Duodenal mucosa (tissue), 2 donors: ENCODE results near the gene ATP5PO.
"Not testable (repeated sequence)": the region's sequence is repeated elsewhere in the genome, so short reads cannot be mapped to it uniquely, and the experiment has no call there.

Experiments used
- H3K27ac ChIP-seq: one replicate; pipeline ENCODE4 v1.7.0; 2013; ENCODE audit warnings: low read depth, low read length
- H3K27me3 ChIP-seq, 2 donors: one replicate each; pipeline ENCODE4 v1.7.0; 2013; ENCODE audit warnings: low read length in 2 of 2, control low read depth in 1 of 2; ENCODE audit not compliant: insufficient read depth in 2 of 2, control insufficient read depth in 1 of 2
- H3K36me3 ChIP-seq, 2 donors: one replicate each; pipeline ENCODE4 v1.7.0; 2013; ENCODE audit warnings: low read length in 2 of 2, control low read depth in 1 of 2; ENCODE audit not compliant: insufficient read depth in 2 of 2, control insufficient read depth in 1 of 2
- H3K4me1 ChIP-seq, 2 donors: one replicate each; pipeline ENCODE4 v1.7.0; 2013; ENCODE audit warnings: low read length in 2 of 2, control low read depth in 1 of 2; ENCODE audit not compliant: insufficient read depth in 2 of 2, control insufficient read depth in 1 of 2
- H3K4me3 ChIP-seq, 2 donors: one replicate each; pipeline ENCODE4 v1.7.0; 2013; ENCODE audit warnings: low read length in 2 of 2, low read depth in 1 of 2
- H3K9ac ChIP-seq, 2 donors: one replicate each; pipeline ENCODE4 v1.7.0; 2013; ENCODE audit warnings: low read length in 2 of 2, low read depth in 1 of 2
- H3K9me3 ChIP-seq, 2 donors: one replicate each; pipeline ENCODE4 v1.7.0; 2013; ENCODE audit warnings: low read length in 2 of 2, control low read depth in 1 of 2; ENCODE audit not compliant: control insufficient read depth in 1 of 2

ATP5PO gene

GRCh38 chr21:33940164-33940880 lies 24.7 kb upstream of the ATP5PO start:
- H3K9ac ChIP-seq: peak overlapping the region in 1 of 2 donors; percentile 11
- no peak overlapping the region for H3K4me3 ChIP-seq
- no peak overlapping the region for H3K27ac ChIP-seq
- no peaks in the 10 kb centered on the region for H3K27me3 ChIP-seq
- peaks cover 0 to 3% of the 10 kb centered on the region in 2 donors for H3K9me3 ChIP-seq
- peaks cover 0 to 5% of the 10 kb centered on the region in 2 donors for H3K4me1 ChIP-seq
- no peaks in the 10 kb centered on the region for H3K36me3 ChIP-seq

DNA sequence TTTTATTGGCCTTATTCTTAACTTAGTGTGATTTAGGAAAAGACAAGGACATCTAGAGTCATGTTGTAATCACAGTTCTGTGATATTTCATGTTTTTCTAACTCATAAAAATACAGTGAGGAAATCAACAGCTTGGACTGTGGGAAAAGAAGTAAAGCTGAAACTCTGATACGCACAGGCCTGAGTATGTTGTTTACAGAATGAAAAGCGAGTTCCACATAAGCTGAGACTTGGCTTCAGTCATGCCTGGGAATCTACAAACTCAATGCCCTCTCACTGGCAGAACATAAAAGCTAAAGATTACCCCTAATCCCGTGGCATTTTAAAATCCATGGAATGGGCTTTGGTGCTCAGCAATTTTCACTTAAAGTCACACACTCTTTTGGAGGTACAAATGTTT lies 23.6 kb upstream of the ATP5PO start:
- H3K9me3 ChIP-seq: peaks cover 0 to 3% of the 10 kb centered on the region in 2 donors
- no peaks in the 10 kb centered on the region for H3K27me3 ChIP-seq
- no peak overlapping the region for H3K4me3 ChIP-seq
- peaks cover 0 to 5% of the 10 kb centered on the region in 2 donors for H3K4me1 ChIP-seq
- no peak overlapping the region for H3K9ac ChIP-seq
- no peaks in the 10 kb centered on the region for H3K36me3 ChIP-seq
- H3K27ac ChIP-seq: no peak overlapping the region

DNA sequence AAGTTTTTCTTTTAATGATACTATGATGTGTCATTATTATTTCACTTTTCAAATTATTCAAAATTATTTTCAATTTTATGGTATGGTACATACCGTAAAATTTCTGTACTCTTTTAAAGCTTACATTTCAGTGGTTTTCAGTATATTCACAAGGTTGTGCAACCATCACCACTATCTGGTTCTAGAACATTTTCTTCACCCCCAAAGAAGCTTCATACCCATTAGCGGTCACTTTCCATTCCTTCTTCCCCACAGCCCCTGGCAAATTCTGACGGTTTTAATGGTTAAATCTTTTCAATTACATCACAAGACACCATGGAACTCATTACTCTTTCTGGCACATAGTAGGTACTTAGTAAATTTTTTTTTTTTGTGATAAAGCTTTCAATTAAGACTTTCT lies 22.8 kb upstream of the ATP5PO start:
- no peak overlapping the region for H3K9ac ChIP-seq
- no peaks in the 10 kb centered on the region for H3K27me3 ChIP-seq
- no peaks in the 10 kb centered on the region for H3K36me3 ChIP-seq
- no peaks in the 10 kb centered on the region for H3K9me3 ChIP-seq
- no peak overlapping the region for H3K4me3 ChIP-seq
- peaks cover 0 to 5% of the 10 kb centered on the region in 2 donors for H3K4me1 ChIP-seq
- H3K27ac ChIP-seq: no peak overlapping the region

GRCh38 chr21:33937931-33938339 lies 22.3 kb upstream of the ATP5PO start:
- Histone ChIP-seq H3K9me3 (no peaks in the 10 kb centered on the region), H3K36me3 (no peaks in the 10 kb centered on the region), H3K4me1 (peaks cover 0 to 5% of the 10 kb centered on the region in 2 donors), H3K27ac (no peak overlapping the region), H3K9ac (no peak overlapping the region), H3K27me3 (no peaks in the 10 kb centered on the region), H3K4me3 (no peak overlapping the region)

DNA sequence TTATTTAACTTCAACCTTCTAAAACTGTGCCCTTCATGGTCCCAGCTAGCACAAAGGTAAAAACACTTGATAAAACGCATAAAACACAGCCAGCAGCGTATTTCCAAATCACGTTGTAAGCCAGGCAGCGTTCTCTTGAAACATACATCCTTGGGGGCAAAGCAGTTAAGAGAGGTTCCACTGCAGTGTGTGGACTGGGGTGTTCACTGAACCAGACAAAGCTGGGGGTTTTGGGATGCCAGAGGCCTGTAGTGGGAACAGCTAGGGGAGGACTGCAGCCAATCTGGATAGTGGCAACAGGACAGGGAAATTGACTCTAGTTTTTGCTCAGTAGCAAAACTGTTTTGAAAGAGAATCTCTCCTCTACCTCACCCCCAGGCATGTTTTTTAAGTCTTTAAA lies 21.5 kb upstream of the ATP5PO start:
- no peaks in the 10 kb centered on the region for H3K36me3 ChIP-seq
- H3K9ac ChIP-seq: no peak overlapping the region
- no peaks in the 10 kb centered on the region for H3K9me3 ChIP-seq
- H3K4me3 ChIP-seq: no peak overlapping the region
- H3K4me1 ChIP-seq: peaks cover 4 to 9% of the 10 kb centered on the region in 2 donors
- H3K27ac ChIP-seq: no peak overlapping the region
- no peaks in the 10 kb centered on the region for H3K27me3 ChIP-seq

- Histone ChIP-seq H3K4me3 (no peak overlapping the region), H3K9me3 (no peaks in the 10 kb centered on the region), H3K4me1 (peaks cover 7 to 11% of the 10 kb centered on the region in 2 donors), H3K36me3 (no peaks in the 10 kb centered on the region), H3K27me3 (no peaks in the 10 kb centered on the region), H3K27ac (no peak overlapping the region), H3K9ac (no peak overlapping the region)
These were observed 20.9 kb upstream of the ATP5PO start for GRCh38 chr21:33936301-33937038.

DNA sequence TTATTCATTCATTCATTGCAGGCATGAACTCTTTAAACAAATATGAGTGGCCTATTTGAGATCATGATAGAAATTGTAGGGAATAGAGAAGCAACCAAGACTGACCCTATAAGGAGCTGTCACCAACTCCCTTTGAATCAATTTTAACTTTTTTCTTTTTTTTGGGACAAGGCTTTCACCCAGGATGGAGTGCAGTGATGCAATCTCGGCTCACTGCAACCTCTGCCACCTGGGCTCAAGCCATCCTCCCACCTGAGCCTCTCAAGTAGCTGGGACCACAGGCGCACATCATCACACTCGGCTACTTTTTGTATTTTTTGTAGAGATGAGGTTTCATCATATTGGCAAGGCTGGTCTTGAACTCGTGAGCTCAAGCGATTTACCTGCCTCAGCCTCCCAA lies 17.1 kb upstream of the ATP5PO start:
- H3K9ac ChIP-seq: peak overlapping the region in 1 of 2 donors; percentile 74

DNA sequence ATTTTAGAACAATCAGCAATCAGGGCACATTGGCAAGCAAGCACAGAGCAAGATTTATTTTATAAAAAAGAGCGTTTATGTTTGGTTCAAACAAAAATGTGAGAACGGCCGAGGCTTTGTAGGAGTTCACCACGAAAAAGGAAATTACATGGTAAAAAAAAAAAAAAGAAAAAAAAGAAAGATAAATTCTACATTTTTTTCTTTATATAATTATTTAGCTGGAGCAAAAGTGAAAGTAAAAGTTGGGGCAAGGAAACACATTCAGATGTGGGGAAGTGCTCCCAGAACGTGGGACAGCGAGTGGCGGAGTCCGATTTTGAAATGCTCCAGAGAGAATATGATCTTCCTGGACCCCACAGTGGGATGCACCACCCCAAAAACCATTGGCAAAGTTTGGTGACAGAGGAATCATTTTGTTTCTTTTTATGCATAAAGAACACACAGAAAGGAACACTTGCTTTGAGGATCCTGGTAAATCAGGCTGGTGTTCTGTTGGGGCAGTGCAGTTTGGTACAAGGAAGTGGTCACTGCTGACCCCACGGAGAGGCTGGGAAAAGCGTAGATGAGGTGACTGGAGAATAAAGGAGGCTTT lies 16.3 kb upstream of the ATP5PO start:
- Histone ChIP-seq H3K4me3 (peak overlapping the region; percentile 79 to 83), H3K27ac (no peak overlapping the region), H3K27me3 (no peaks in the 10 kb centered on the region), H3K9me3 (no peaks in the 10 kb centered on the region), H3K4me1 (peaks cover 7 to 8% of the 10 kb centered on the region in 2 donors), H3K9ac (peak overlapping the region; percentile 49 to 74), H3K36me3 (no peaks in the 10 kb centered on the region)

More for the DNA sequence above, 17.1 kb upstream of the ATP5PO start:
- Histone ChIP-seq H3K9me3 (no peaks in the 10 kb centered on the region), H3K27me3 (no peaks in the 10 kb centered on the region), H3K4me1 (peaks cover 7 to 11% of the 10 kb centered on the region in 2 donors), H3K27ac (no peak overlapping the region), H3K4me3 (peak overlapping the region; percentile 79 to 83), H3K36me3 (no peaks in the 10 kb centered on the region)

DNA sequence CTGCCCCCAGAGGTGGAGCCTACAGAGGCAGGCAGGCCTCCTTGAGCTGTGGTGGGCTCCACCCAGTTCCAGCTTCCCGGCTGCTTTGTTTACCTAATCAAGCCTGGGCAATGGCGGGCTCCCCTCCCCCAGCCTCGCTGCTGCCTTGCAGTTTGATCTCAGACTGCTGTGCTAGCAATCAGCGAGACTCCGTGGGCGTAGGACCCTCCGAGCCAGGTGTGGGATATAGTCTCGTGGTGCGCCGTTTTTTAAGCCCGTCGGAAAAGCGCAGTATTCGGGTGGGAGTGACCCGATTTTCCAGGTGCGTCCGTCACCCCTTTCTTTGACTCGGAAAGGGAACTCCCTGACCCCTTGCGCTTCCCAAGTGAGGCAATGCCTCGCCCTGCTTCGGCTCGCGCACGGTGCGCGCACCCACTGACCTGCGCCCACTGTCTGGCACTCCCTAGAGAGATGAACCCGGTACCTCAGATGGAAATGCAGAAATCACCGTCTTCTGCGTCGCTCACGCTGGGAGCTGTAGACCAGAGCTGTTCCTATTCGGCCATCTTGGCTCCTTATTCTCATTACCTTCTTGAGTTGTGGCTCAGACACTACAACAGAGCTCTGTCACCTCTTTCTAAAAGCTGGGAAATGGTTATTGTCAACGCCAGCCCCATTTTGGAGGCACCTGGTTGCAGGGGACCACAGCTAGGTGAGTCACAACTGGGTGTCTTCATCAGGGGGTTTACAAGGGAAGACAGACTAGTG lies 15.6 kb upstream of the ATP5PO start:
- H3K36me3 ChIP-seq, H3K27me3 ChIP-seq, H3K9me3 ChIP-seq, H3K27ac ChIP-seq, H3K4me1 ChIP-seq: not testable (repeated sequence)
- Histone ChIP-seq H3K9ac (peak overlapping the region in 1 of 2 donors; percentile 38), H3K4me3 (peak overlapping the region; percentile 79 to 83)
